Type B pancreatic cell (in vitro differentiated cells): ENCODE results near the gene CCDC187. TPM values are rescaled to one million over a fixed set of nuclear protein-coding genes. Genes with fewer than 3 reads are reported as not detected.

Experiments used
- DNase-seq: peaks from one replicate; pipeline ENCODE4 v3.0.0; 2021; ENCODE audit warnings: mixed read lengths; ENCODE audit not compliant: unreplicated experiment; ENCODE audit errors: extremely low spot score
- H3K27ac Mint-ChIP-seq: 2 replicates; pipeline ENCODE4 v1.8.0; 2021; ENCODE audit warnings: mild to moderate bottlenecking, mixed read lengths
- H3K27me3 Mint-ChIP-seq: 2 replicates; pipeline ENCODE4 v1.8.0; 2021; ENCODE audit warnings: mixed read lengths
- H3K36me3 Mint-ChIP-seq: 2 replicates; pipeline ENCODE4 v1.8.0; 2021; ENCODE audit warnings: mixed read lengths
- H3K4me1 Mint-ChIP-seq: one replicate; pipeline ENCODE4 v1.8.0; 2021; ENCODE audit warnings: mixed read lengths; ENCODE audit not compliant: unreplicated experiment
- H3K4me3 Mint-ChIP-seq: 2 replicates; pipeline ENCODE4 v1.8.0; 2021; ENCODE audit warnings: mild to moderate bottlenecking, mixed read lengths
- H3K9me3 Mint-ChIP-seq: 2 replicates; pipeline ENCODE4 v1.8.0; 2021; ENCODE audit warnings: mixed read lengths
- CTCF ChIP-seq: fragments of 200-600 bp; sonication (generic); conservative IDR thresholded peaks from 2 replicates; pipeline ENCODE4 v1.5.0; 2021; ENCODE audit warnings: antibody characterized with exemption, mild to moderate bottlenecking
- total RNA-seq: library from RNA; stranded (reverse); gene quantifications from 2 replicates; pipeline ENCODE4 v1.2.1, GENCODE V29; 2021; ENCODE audit warnings: low replicate concordance

The CCDC187 gene
- total RNA-seq, 1 donor from 2014 or later: 0.70 TPM

- no peak for TF ChIP-seq CTCF
- no peak for DNase-seq
- Mint-ChIP-seq H3K4me3 (no peak overlapping the region), H3K36me3 (peaks cover 12% of the 10 kb centered on the region), H3K9me3 (no peaks in the 10 kb centered on the region), H3K4me1 (no peaks in the 10 kb centered on the region), H3K27ac (no peak overlapping the region), H3K27me3 (peaks cover 13% of the 10 kb centered on the region)
Measured at GRCh38 chr9:136210276-136210675, 93.6 kb downstream of the CCDC187 start.

- no peak overlapping the region for H3K4me3 Mint-ChIP-seq
- no peak for DNase-seq
- TF ChIP-seq CTCF: no peak
- no peak overlapping the region for H3K27ac Mint-ChIP-seq
- peaks cover 13% of the 10 kb centered on the region for H3K27me3 Mint-ChIP-seq
- peaks cover 10% of the 10 kb centered on the region for H3K36me3 Mint-ChIP-seq
- no peaks in the 10 kb centered on the region for H3K9me3 Mint-ChIP-seq
- no peaks in the 10 kb centered on the region for H3K4me1 Mint-ChIP-seq
Measured at GRCh38 chr9:136209786-136210185, 94.1 kb downstream of the CCDC187 start.

GRCh38 chr9:136209232-136209631, 94.7 kb downstream of the CCDC187 start:
- peaks cover 8% of the 10 kb centered on the region for H3K36me3 Mint-ChIP-seq
- peaks cover 18% of the 10 kb centered on the region for H3K27me3 Mint-ChIP-seq
- no peaks in the 10 kb centered on the region for H3K9me3 Mint-ChIP-seq
- H3K4me1 Mint-ChIP-seq: no peaks in the 10 kb centered on the region
- H3K27ac Mint-ChIP-seq: no peak overlapping the region
- TF ChIP-seq CTCF: no peak
- DNase-seq: no peak
- no peak overlapping the region for H3K4me3 Mint-ChIP-seq

GRCh38 chr9:136208675-136209074, 95.2 kb downstream of the CCDC187 start:
- Mint-ChIP-seq H3K4me1 (no peaks in the 10 kb centered on the region), H3K27me3 (peaks cover 23% of the 10 kb centered on the region), H3K36me3 (peaks cover 6% of the 10 kb centered on the region), H3K4me3 (no peak overlapping the region), H3K27ac (no peak overlapping the region), H3K9me3 (no peaks in the 10 kb centered on the region)
- no peak for TF ChIP-seq CTCF
- DNase-seq: no peak

- H3K36me3 Mint-ChIP-seq: peaks cover under 1% of the 10 kb centered on the region
- TF ChIP-seq CTCF: no peak
- H3K27ac Mint-ChIP-seq: no peak overlapping the region
- no peaks in the 10 kb centered on the region for H3K4me1 Mint-ChIP-seq
- no peak overlapping the region for H3K4me3 Mint-ChIP-seq
- peaks cover 28% of the 10 kb centered on the region for H3K27me3 Mint-ChIP-seq
- no peak for DNase-seq
- no peaks in the 10 kb centered on the region for H3K9me3 Mint-ChIP-seq
Measured at GRCh38 chr9:136207616-136208015, 96.3 kb downstream of the CCDC187 start.

GRCh38 chr9:136206602-136207275, 97.2 kb downstream of the CCDC187 start:
- H3K36me3 Mint-ChIP-seq: no peaks in the 10 kb centered on the region
- TF ChIP-seq CTCF: no peak
- no peak for DNase-seq
- H3K27me3 Mint-ChIP-seq: peaks cover 28% of the 10 kb centered on the region
- H3K4me1 Mint-ChIP-seq: no peaks in the 10 kb centered on the region
- no peak overlapping the region for H3K4me3 Mint-ChIP-seq
- no peaks in the 10 kb centered on the region for H3K9me3 Mint-ChIP-seq
- H3K27ac Mint-ChIP-seq: no peak overlapping the region
